ENCODE results near the gene BCAP29. TPM values are rescaled to one million over a fixed set of nuclear protein-coding genes. Genes with fewer than 3 reads are reported as not detected.

Gene BCAP29
- total RNA-seq, 1 donor from 2014 or later = 92.1 TPM

DNA sequence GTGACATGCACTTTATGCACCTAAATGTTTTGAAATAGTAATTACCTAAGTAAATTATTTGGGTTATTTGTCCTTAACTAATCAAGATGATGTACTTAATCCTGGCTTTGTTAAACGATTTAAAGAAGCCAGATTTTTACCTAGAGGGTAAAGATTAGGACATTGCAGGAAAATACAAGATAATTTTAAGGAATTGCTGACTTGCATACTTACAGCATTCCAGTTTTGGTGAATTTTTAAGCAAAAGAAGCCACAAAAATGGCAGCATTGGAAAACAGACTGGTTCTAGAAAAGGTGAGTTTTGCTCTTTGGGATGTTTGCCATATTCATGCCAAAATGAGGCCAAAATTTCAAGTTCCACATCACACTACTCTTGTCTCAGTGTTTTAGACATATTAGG is 33.4 kb downstream of the BCAP29 start:
- Histone ChIP-seq H3K4me3 (no peak overlapping the region), H3K4me1 (peaks cover 24% of the 10 kb centered on the region), H3K27ac (no peak overlapping the region), H3K36me3 (peaks cover 0 to 25% of the 10 kb centered on the region in 2 donors), H3K9me3 (no peaks in the 10 kb centered on the region), H3K27me3 (no peaks in the 10 kb centered on the region)
- intact Hi-C loops (cut with DNase I) = no loop called here
- TF ChIP-seq, protein P1, sequence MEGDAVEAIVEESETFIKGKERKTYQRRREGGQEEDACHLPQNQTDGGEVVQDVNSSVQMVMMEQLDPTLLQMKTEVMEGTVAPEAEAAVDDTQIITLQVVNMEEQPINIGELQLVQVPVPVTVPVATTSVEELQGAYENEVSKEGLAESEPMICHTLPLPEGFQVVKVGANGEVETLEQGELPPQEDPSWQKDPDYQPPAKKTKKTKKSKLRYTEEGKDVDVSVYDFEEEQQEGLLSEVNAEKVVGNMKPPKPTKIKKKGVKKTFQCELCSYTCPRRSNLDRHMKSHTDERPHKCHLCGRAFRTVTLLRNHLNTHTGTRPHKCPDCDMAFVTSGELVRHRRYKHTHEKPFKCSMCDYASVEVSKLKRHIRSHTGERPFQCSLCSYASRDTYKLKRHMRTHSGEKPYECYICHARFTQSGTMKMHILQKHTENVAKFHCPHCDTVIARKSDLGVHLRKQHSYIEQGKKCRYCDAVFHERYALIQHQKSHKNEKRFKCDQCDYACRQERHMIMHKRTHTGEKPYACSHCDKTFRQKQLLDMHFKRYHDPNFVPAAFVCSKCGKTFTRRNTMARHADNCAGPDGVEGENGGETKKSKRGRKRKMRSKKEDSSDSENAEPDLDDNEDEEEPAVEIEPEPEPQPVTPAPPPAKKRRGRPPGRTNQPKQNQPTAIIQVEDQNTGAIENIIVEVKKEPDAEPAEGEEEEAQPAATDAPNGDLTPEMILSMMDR (IDR thresholded peaks at IDR 0.05) = no peak
- no peak for TF ChIP-seq POLR2A (IDR thresholded peaks at IDR 0.05)
- TF ChIP-seq POLR2AphosphoS5 (IDR thresholded peaks at IDR 0.05; ENCODE audit: insufficient read depth in 1 of 2, low read depth in 1 of 2) = no peak
- DNase-seq (ENCODE audit: extremely low spot score in 2 of 2) = no peak

DNA sequence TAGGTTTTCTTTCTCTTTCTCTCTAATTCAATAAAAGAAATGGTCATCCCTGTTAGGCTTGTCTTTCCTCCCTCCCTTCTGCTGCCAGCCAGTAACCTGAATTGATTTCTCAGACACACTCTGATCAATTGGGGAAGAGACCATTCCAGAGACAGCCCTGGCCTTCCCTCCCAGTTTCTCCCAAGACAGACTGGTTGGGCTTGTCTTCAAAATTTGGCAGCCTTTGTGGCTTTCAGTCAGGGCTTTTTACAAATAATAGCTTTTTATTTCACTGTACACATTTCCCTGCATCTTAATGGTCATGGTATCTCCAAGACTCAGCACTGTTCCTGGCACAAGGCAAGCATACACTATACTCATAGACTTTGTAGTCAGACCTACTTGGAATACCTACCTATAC is 33.9 kb downstream of the BCAP29 start:
- TF ChIP-seq POLR2AphosphoS5 (IDR thresholded peaks at IDR 0.05; ENCODE audit: insufficient read depth in 1 of 2, low read depth in 1 of 2) (no peak), POLR2A (IDR thresholded peaks at IDR 0.05) (no peak)
- TF ChIP-seq, protein P1 (IDR thresholded peaks at IDR 0.05) = no peak
- intact Hi-C loops (cut with DNase I) = no loop called here
- Histone ChIP-seq H3K27me3 (no peaks in the 10 kb centered on the region), H3K9me3 (no peaks in the 10 kb centered on the region), H3K4me3 (no peak overlapping the region), H3K4me1 (peaks cover 24% of the 10 kb centered on the region), H3K36me3 (peaks cover 0 to 25% of the 10 kb centered on the region in 2 donors), H3K27ac (no peak overlapping the region)
- DNase-seq (ENCODE audit: extremely low spot score in 2 of 2) = no peak

DNA sequence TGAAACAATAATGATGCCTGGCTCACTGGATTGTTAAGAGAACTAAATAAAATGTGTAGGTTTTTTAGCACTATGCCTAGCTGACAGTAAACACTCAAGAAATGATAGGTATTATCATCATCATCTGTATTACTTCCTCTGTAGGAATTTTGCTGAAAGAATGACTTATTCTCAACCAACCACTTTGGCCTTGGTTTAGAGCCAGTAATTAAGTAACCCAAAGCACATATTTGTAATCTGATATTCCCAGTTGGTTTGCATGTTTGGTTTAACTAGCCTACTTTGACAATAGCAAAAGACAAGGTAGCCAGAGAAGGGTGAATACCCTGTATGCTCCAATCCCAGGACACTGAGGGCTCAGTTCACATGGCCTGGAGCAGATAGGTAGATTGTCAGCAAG is 34.4 kb downstream of the BCAP29 start:
- Histone ChIP-seq H3K9me3 (no peaks in the 10 kb centered on the region), H3K4me1 (peaks cover 24% of the 10 kb centered on the region), H3K27me3 (no peaks in the 10 kb centered on the region), H3K36me3 (peaks cover 0 to 25% of the 10 kb centered on the region in 2 donors), H3K27ac (no peak overlapping the region), H3K4me3 (no peak overlapping the region)
- no peak for DNase-seq (ENCODE audit: extremely low spot score in 2 of 2)
- TF ChIP-seq, protein P1 (IDR thresholded peaks at IDR 0.05) = no peak
- no peak for TF ChIP-seq POLR2A (IDR thresholded peaks at IDR 0.05)
- no peak for TF ChIP-seq POLR2AphosphoS5 (IDR thresholded peaks at IDR 0.05; ENCODE audit: insufficient read depth in 1 of 2, low read depth in 1 of 2)
- intact Hi-C loops (cut with DNase I) = no loop called here

DNA sequence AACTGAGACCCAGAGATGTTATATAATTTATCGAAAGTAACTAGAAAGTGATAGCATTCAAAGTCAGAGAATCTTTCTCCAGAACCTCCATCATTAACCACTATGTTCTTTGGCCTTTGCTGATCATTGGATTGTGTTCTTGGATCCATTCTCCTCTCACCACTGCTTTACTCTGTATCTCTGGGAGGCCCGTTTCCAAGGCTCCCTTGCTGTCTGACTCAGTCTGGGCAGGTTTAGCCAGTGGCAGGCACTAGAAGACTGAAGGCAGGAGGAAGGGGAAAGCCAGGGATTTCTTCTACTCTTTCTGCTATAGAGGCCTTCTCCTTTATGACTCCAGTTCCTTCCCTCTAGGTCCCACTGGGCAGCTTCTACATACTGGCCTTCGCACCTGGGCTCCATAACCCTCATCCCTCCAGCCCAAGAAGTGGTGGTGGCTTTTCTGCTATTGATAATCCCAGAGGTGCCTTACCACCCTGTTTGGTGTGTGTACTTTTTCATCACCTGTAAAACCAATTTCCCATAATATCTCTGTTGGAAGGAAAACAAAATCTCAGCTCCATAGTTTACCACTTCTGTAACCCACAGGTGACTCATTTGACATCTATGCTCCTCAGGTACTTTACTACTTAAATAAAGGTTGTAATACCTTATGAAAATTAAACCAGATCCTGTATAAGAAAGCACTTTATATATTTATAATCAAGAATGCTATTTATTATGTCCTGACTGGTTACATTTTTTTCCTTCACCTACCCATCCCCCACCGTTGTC is 36.0 kb downstream of the BCAP29 start:
- peaks cover 14% of the 10 kb centered on the region for H3K4me1 ChIP-seq
- H3K36me3 ChIP-seq = peaks cover 0 to 25% of the 10 kb centered on the region in 2 donors
- H3K4me3 ChIP-seq = no peak overlapping the region

More for the DNA sequence above, 36.0 kb downstream of the BCAP29 start:
- no peak for DNase-seq (ENCODE audit: extremely low spot score in 2 of 2)
- no peak for TF ChIP-seq POLR2AphosphoS5 (IDR thresholded peaks at IDR 0.05; ENCODE audit: insufficient read depth in 1 of 2, low read depth in 1 of 2)
- TF ChIP-seq POLR2A (IDR thresholded peaks at IDR 0.05) = no peak
- TF ChIP-seq, protein P1 (IDR thresholded peaks at IDR 0.05) = no peak
- intact Hi-C loops (cut with DNase I) = no loop called here
- Histone ChIP-seq H3K9me3 (no peaks in the 10 kb centered on the region), H3K27ac (no peak overlapping the region), H3K27me3 (no peaks in the 10 kb centered on the region)
